Right lobe of liver (tissue), 4 donors: ENCODE measurements around the gene NFATC1.

Experiments
- CTCF ChIP-seq, 4 donors: fragments of 200-600 bp in 3 of 4; fragments of 450-650 bp in 1 of 4; IDR thresholded peaks; one replicate each; pipeline versions ENCODE4 v1.5.1 to v1.8.0; 2016 to 2022; ENCODE audit warnings: antibody characterized with exemption in 4 of 4, mild to moderate bottlenecking in 2 of 4
- POLR2A ChIP-seq: fragments of 450-650 bp; IDR thresholded peaks from one replicate; pipeline ENCODE4 v1.6.1; 2017; ENCODE audit warnings: antibody characterized with exemption, mild to moderate bottlenecking
- donor health status: DM: no; HTN: no; CAD: no.
- donor health status: DM: no; HTN: no; CAD: no.
- donor health status: DM: no; HTN: yes; CAD: no.

- TF ChIP-seq POLR2A (no peak), CTCF (IDR thresholded peaks at IDR 0.05) (no peak)
Measured at GRCh38 chr18:79453816-79454735, 58.3 kb downstream of the NFATC1 start.
